Heart right ventricle (tissue), 16 donors: ENCODE measurements around the gene TK1. TPM values are rescaled to one million over a fixed set of nuclear protein-coding genes. Genes with fewer than 3 reads are reported as not detected.
"Not testable (repeated sequence)": the region's sequence is repeated elsewhere in the genome, so short reads cannot be mapped to it uniquely, and the experiment has no call there.

ENCODE experiments used
- ATAC-seq, 8 donors: fragments of 200-7000 bp; cut with Tn5 transposase; one replicate each; pipeline ENCODE4 v1.9.1; 2020; ENCODE audit warnings: mild to moderate bottlenecking in 8 of 8, moderate library complexity in 8 of 8, moderate number of reproducible peaks in 1 of 8
- DNase-seq, 2 donors: peaks; one replicate each; pipeline ENCODE4 v3.0.0-alpha.2; 2020
- H3K27ac ChIP-seq, 10 donors: fragments of 200-600 bp; sonication (generic) in 2 of 10; one replicate each; pipeline versions ENCODE4 v1.5.0 to v1.8.0; 2020 to 2022; ENCODE audit warnings: mild to moderate bottlenecking in 3 of 10
- H3K27me3 ChIP-seq, 7 donors: fragments of 200-600 bp; one replicate each; pipeline ENCODE4 v1.8.0; 2021 to 2022; ENCODE audit warnings: mild to moderate bottlenecking in 2 of 7
- H3K36me3 ChIP-seq, 9 donors: fragments of 200-600 bp; sonication (generic) in 1 of 9; one replicate each; pipeline versions ENCODE4 v1.5.0 to v1.8.0; 2020 to 2022; ENCODE audit warnings: mild to moderate bottlenecking in 2 of 9
- H3K4me1 ChIP-seq, 9 donors: fragments of 200-600 bp; sonication (generic) in 1 of 9; one replicate each; pipeline versions ENCODE4 v1.5.0 to v1.8.0; 2020 to 2022; ENCODE audit warnings: mild to moderate bottlenecking in 4 of 9
- H3K4me3 ChIP-seq, 10 donors: fragments of 200-600 bp; sonication (generic) in 2 of 10; one replicate each; pipeline versions ENCODE4 v1.5.0 to v1.8.0; 2020 to 2022; ENCODE audit warnings: mild to moderate bottlenecking in 7 of 10, moderate library complexity in 2 of 10
- H3K9me3 ChIP-seq, 11 donors: fragments of 200-600 bp in 10 of 11; sonication (generic) in 2 of 11; one replicate each; pipeline versions ENCODE4 v1.5.0 to v1.8.0; 2013 to 2022; ENCODE audit warnings: mild to moderate bottlenecking in 2 of 11, control low read depth in 1 of 11, moderate library complexity in 1 of 11
- CTCF ChIP-seq, 9 donors: fragments of 200-600 bp; sonication (generic) in 2 of 9; IDR thresholded peaks; one replicate each; pipeline versions ENCODE4 v1.5.0 to v1.8.0; 2021 to 2022; ENCODE audit warnings: antibody characterized with exemption in 9 of 9, mild to moderate bottlenecking in 5 of 9, moderate library complexity in 1 of 9
- WGBS, 2 donors: extraction: QIAGEN DNeasy Blood & Tissue Kit; methylation state at CpG; one replicate each; pipeline ENCODE4 v1.1.7; 2013; ENCODE audit warnings: inconsistent platforms in 1 of 2; 5-methylcytosine and 5-hydroxymethylcytosine counted together
- intact Hi-C, 10 donors: fragments of 100-400 bp; cut with DNase I; formaldehyde crosslinking; loops; one replicate each; pipeline versions ENCODE4 v1.11.1 to v1.14.2; 2022
- long read RNA-seq, 3 donors: library from polyadenylated mRNA; unstranded; transcript quantifications; one replicate each; pipeline ENCODE4 v2.0.0, GENCODE V29; 2020 to 2021
- polyA plus RNA-seq, 2 donors: library from polyadenylated mRNA; stranded (reverse); fragments of 200-250 nt; gene quantifications; one replicate each; pipeline ENCODE4 v1.2.3, GENCODE V29; 2013
- total RNA-seq, 10 donors: library from RNA; stranded (reverse); fragmentation: NEBNext Ultra II Directional in 3 of 10; extraction: Animal tissue kit (Norgen Biotek cat#: 25700) in 3 of 10; gene quantifications; one replicate each; pipeline versions ENCODE4 v1.2.1 to v1.2.4, GENCODE V29; 2021 to 2023
- donor health status: Arrhythmogenic right ventricular cardiomyopathy.
- donor health status: ischemic (EF 13 %, LVEDD 7.1; RV severe dilation, severe dysfunction).
- donor health status: healthy with polysubstance abuse.
- donor health status: DM: no; HTN: yes; CAD: no.
- donor health status: DM: no; HTN: no; CAD: no.
- donor health status: ischemic (EF 25% LVEDD 6.9; RV normal size, moderate dysfunction).
- donor health status: ischemic (EF 25% LVEDD 5.7; RV mildly dilated, moderate dysfunction).
- donor health status: healthy.
- donor health status: DM: yes; HTN: yes; CAD: no.
- donor health status: Ischemic cardiomyopathy.
- donor health status: ischemic (EF 35%, LVEDD 5.7; RV mildly dilated, moderate dysfunction).
- donor health status: nonischemic (EF 11% LVEDD 7.7; RV severe dilation, severe dysfunction).
- donor health status: DM: yes; HTN: yes; CAD: no.
- donor health status: PGD.
- donor health status: ischemic (EF 29% LVEDD 5.4; RV normal size, mild dysfunction).
- donor health status: nonischemic (EF 23%, LVEDD 6.1; RV moderate dilation, normal function).

TK1 gene
- total RNA-seq = 10 to 100 TPM in 1 of 10 donors, 1 to 10 TPM in 4, under 1 TPM in 5; 0.33 to 12.7 (median 0.91) TPM
- 1 to 10 TPM; 1.6 to 2.6 TPM for polyA plus RNA-seq
- long read RNA-seq, donor 1, partial matches to known transcripts = 0 of 6 reads
- long read RNA-seq, donor 1, other reads (novel, unspliced or antisense) = 2 of 6 reads
- long read RNA-seq, donor 2, partial matches to known transcripts = 0 of 1 reads
- long read RNA-seq, donor 2, other reads (novel, unspliced or antisense) = 0 of 1 reads
- long read RNA-seq, donor 3, partial matches to known transcripts = 0 of 9 reads
- long read RNA-seq, donor 3, other reads (novel, unspliced or antisense) = 4 of 9 reads

- ATAC-seq = peak; percentile 97 to 99 (median 98)
- peak within 1 kb of the TSS in 8 of 10 donors; percentile 7 to 84 (median 61) for H3K27ac ChIP-seq
- H3K36me3 ChIP-seq = peaks cover 0 to 21% (median 0%) of the 10 kb centered on the region in 9 donors
- DNase-seq = peak; percentile 96 to 98
- H3K9me3 ChIP-seq = no peaks in the 10 kb centered on the region
- intact Hi-C loops = loop anchor here in 2 of 10 donors (5.0 kb wide), 1 partner anchor 65 kb away; no protein-coding TSS in a partner anchor
- peaks cover 3 to 36% (median 18%) of the 10 kb centered on the region in 9 donors for H3K4me1 ChIP-seq
- H3K4me3 ChIP-seq = peak within 1 kb of the TSS; percentile 29 to 62 (median 53)
- TF ChIP-seq CTCF (IDR thresholded peaks at IDR 0.05) = peak; percentile 61 to 91 (median 86)
- 4% methylated on average over 57 of the region's 57 CpGs for WGBS, 2 donors
- no peaks in the 10 kb centered on the region for H3K27me3 ChIP-seq
These were observed at the start of gene TK1, which contains the start of gene AFMID for GRCh38 chr17:78186692-78187595. Gene TK1 (minus strand): TSS chr17:78187052. CDS start chr17:78186994, 58 bp downstream. Gene AFMID (plus strand): TSS chr17:78187362. CDS start chr17:78187371, 9 bp downstream.

GRCh38 chr17:78235885-78236284, 49.0 kb upstream of the TK1 start:
- peak in 1 of 8 donors; percentile 21 for ATAC-seq
- Histone ChIP-seq H3K27me3 (peaks cover 15 to 25% (median 23%) of the 10 kb centered on the region in 7 donors), H3K4me3 (no peak overlapping the region), H3K9me3 (no peaks in the 10 kb centered on the region), H3K27ac (no peak overlapping the region), H3K4me1 (peaks cover 0 to 17% (median 5%) of the 10 kb centered on the region in 9 donors), H3K36me3 (no peaks in the 10 kb centered on the region)
- TF ChIP-seq CTCF (IDR thresholded peaks at IDR 0.05) = no peak
- intact Hi-C loops = no loop called here
- DNase-seq = no peak
- WGBS, 2 donors = 86% methylated on average over 8 of the region's 8 CpGs

GRCh38 chr17:78235022-78235421, 48.2 kb upstream of the TK1 start:
- DNase-seq = peak; percentile 58 to 79
- H3K27ac ChIP-seq = peak overlapping the region in 7 of 10 donors; percentile 31 to 72 (median 56)

GRCh38 chr17:78234261-78234865, 47.5 kb upstream of the TK1 start:
- DNase-seq (no peak), ATAC-seq (no peak)
- Histone ChIP-seq H3K4me1 (peaks cover 0 to 17% (median 5%) of the 10 kb centered on the region in 9 donors), H3K4me3 (no peak overlapping the region), H3K36me3 (no peaks in the 10 kb centered on the region), H3K9me3 (no peaks in the 10 kb centered on the region), H3K27ac (peak overlapping the region in 7 of 10 donors; percentile 31 to 72 (median 56)), H3K27me3 (peaks cover 18 to 40% (median 37%) of the 10 kb centered on the region in 7 donors)
- intact Hi-C loops = no loop called here
- WGBS, 2 donors = 82 to 84% methylated on average over 17 of the region's 17 CpGs
- no peak for TF ChIP-seq CTCF (IDR thresholded peaks at IDR 0.05)

More at GRCh38 chr17:78235022-78235421, 48.2 kb upstream of the TK1 start:
- peak in 6 of 8 donors; percentile 44 to 89 (median 74) for ATAC-seq
- H3K9me3 ChIP-seq, intact Hi-C loops, H3K4me3 ChIP-seq, H3K36me3 ChIP-seq: not testable (repeated sequence)
- peaks cover 0 to 17% (median 5%) of the 10 kb centered on the region in 9 donors for H3K4me1 ChIP-seq
- peaks cover 18 to 34% (median 32%) of the 10 kb centered on the region in 7 donors for H3K27me3 ChIP-seq
- 47 to 74% methylated on average over 6 of the region's 6 CpGs for WGBS, 2 donors
